GM12878 (cell line): ENCODE data around the gene DCAF8. TPM values are rescaled to one million over a fixed set of nuclear protein-coding genes. Genes with fewer than 3 reads are reported as not detected.

Source experiments
- ATF7 ChIP-seq: fragments of 450-650 bp; IDR thresholded peaks from 2 replicates; pipeline ENCODE4 v1.6.1; 2016; ENCODE audit warnings: low read depth, mild to moderate bottlenecking
- BCL11A ChIP-seq: IDR thresholded peaks from 2 replicates; pipeline ENCODE4 v1.6.1; 2011; ENCODE audit warnings: low read depth, low read length
- BCLAF1 ChIP-seq: fragments of 450-650 bp; IDR thresholded peaks from 2 replicates; pipeline ENCODE4 v1.6.1; 2017; ENCODE audit warnings: antibody characterized with exemption, mild to moderate bottlenecking, moderate library complexity
- CBX5 ChIP-seq: sonication (generic); IDR thresholded peaks from 2 replicates; pipeline ENCODE4 v1.6.1; 2016; ENCODE audit warnings: low read depth, moderate library complexity, mild to moderate bottlenecking, inconsistent platforms
- DPF2 ChIP-seq: fragments of 450-650 bp; IDR thresholded peaks from 2 replicates; pipeline ENCODE4 v1.6.1; 2017; ENCODE audit warnings: mild to moderate bottlenecking
- HCFC1 ChIP-seq: fragments of 150-350 bp; IDR thresholded peaks from 2 replicates; pipeline ENCODE4 v1.6.1; 2014; ENCODE audit warnings: low read length
- NRF1 ChIP-seq: conservative IDR thresholded peaks from 2 replicates; pipeline ENCODE4 v1.6.1; 2011; ENCODE audit warnings: mild to moderate bottlenecking, low read depth, low read length, improper control_type of control experiment
- PML ChIP-seq: IDR thresholded peaks from 2 replicates; pipeline ENCODE4 v1.6.1; 2012; ENCODE audit warnings: low read length, inconsistent platforms
- RB1 ChIP-seq: fragments of 450-650 bp; formaldehyde crosslinking; IDR thresholded peaks from 2 replicates; pipeline ENCODE4 v1.6.1; 2017; ENCODE audit warnings: mild to moderate bottlenecking, borderline replicate concordance
- RELA ChIP-seq: fragments of 450-650 bp; IDR thresholded peaks from 2 replicates; pipeline ENCODE4 v1.8.0; 2014; ENCODE audit warnings: borderline replicate concordance; ENCODE audit not compliant: partially characterized antibody
- RELB ChIP-seq: fragments of 450-650 bp; IDR thresholded peaks from 2 replicates; pipeline ENCODE4 v1.6.1; 2017; ENCODE audit warnings: low read depth, mild to moderate bottlenecking, moderate library complexity
- SKIL ChIP-seq: fragments of 450-650 bp; IDR thresholded peaks from 2 replicates; pipeline ENCODE4 v1.6.1; 2017; ENCODE audit warnings: mild to moderate bottlenecking, low read depth, inconsistent platforms; ENCODE audit not compliant: poor library complexity, severe bottlenecking
- SPI1 ChIP-seq: IDR thresholded peaks from 2 replicates; pipeline ENCODE4 v1.6.1; 2011; ENCODE audit warnings: low read depth, mild to moderate bottlenecking, low read length, moderate library complexity, borderline replicate concordance; ENCODE audit not compliant: insufficient read depth
- STAT1 ChIP-seq: fragments of 450-650 bp; conservative IDR thresholded peaks from 2 replicates; pipeline ENCODE4 v1.6.1; 2014; ENCODE audit warnings: antibody characterized with exemption, mild to moderate bottlenecking
- TARDBP ChIP-seq: IDR thresholded peaks from 2 replicates; pipeline ENCODE4 v1.6.1; 2016; ENCODE audit warnings: borderline replicate concordance
- ZBTB40 ChIP-seq: fragments of 450-650 bp; IDR thresholded peaks from 2 replicates; pipeline ENCODE4 v1.6.1; 2016; ENCODE audit warnings: mild to moderate bottlenecking, moderate library complexity, borderline replicate concordance
- ZNF384 ChIP-seq: IDR thresholded peaks from 2 replicates; pipeline ENCODE4 v1.6.1; 2012; ENCODE audit warnings: low read depth, mild to moderate bottlenecking, low read length, improper control_type of control experiment, borderline replicate concordance
- ZZZ3 ChIP-seq: IDR thresholded peaks from 2 replicates; pipeline ENCODE4 v1.6.1; 2011; ENCODE audit warnings: low read depth; ENCODE audit not compliant: control insufficient read depth, insufficient read length
- polyA plus RNA-seq, 11 experiments: library from polyadenylated mRNA; depleted of rRNA in 4 of 11; unstranded in 6 of 11; stranded (reverse) in 5 of 11; fragments of >200 nt; fragmentation: Nextera tagmentation in 4 of 11; fragmentation: Illumina TruSeq in 1 of 11; extraction: Ambion mirVana in 4 of 11; extraction: Trizol in 1 of 11; gene quantifications; 1 replicate in 1 of 11; 2 replicates in 10 of 11; pipeline versions ENCODE4 v1.2.1 to v1.2.3, GENCODE V29; 2011 to 2016; ENCODE audit warnings: inconsistent platforms in 2 of 11, missing spikeins in 2 of 11, low read depth in 1 of 11
- total RNA-seq, 4 experiments: library from RNA; depleted of rRNA in 3 of 4; stranded (reverse); fragments of >200 nt in 3 of 4; fragmentation: Illumina TruSeq in 1 of 4; extraction: Trizol in 1 of 4; gene quantifications; 2 replicates each; pipeline versions ENCODE4 v1.2.1 to v1.2.3, GENCODE V29; 2013 to 2021

Gene DCAF8
- total and polyA plus RNA-seq, 10 of the 15 experiments (the other 5 are each of a cell fraction or from before 2014, with no cell fraction given) = 10.4 to 152 (median 84.6) TPM

- TF ChIP-seq SKIL = no peak
- TF ChIP-seq STAT1 = 0 out of 2 replicates have a peak, but pooled peaks have one; percentile 48
- peak; percentile 84 for TF ChIP-seq PML
- no peak for TF ChIP-seq RB1
- TF ChIP-seq ZNF384 = 0 out of 2 replicates have a peak, but pooled peaks have one; percentile 2
- TF ChIP-seq ZBTB40 = no peak
- 0 out of 2 replicates have a peak, but pooled peaks have one; percentile 13 for TF ChIP-seq RELB
- TF ChIP-seq CBX5 = no peak
- TF ChIP-seq BCLAF1 = no peak
- TF ChIP-seq DPF2 = peak; percentile 29; the same call in 1 of the 2 replicates
- TF ChIP-seq HCFC1 = peak; percentile 61; the same call in 1 of the 2 replicates
- TF ChIP-seq ZZZ3 = no peak
- TF ChIP-seq TARDBP = no peak
- TF ChIP-seq NRF1 = peak; percentile 96
- TF ChIP-seq SPI1 = no peak
- no peak for TF ChIP-seq BCL11A
- no peak for TF ChIP-seq ATF7
- no peak for TF ChIP-seq RELA
Observed at GRCh38 chr1:160261893-160262794, at the start of gene DCAF8 (continued).
